ENCODE measurements around the gene FBLN1. TPM values are rescaled to one million over a fixed set of nuclear protein-coding genes. Genes with fewer than 3 reads are reported as not detected.

The FBLN1 gene
- polyA plus RNA-seq, 1 of the 3 experiments (the other 2 are of a cell fraction): 147 TPM

- DNase-seq: no peak
- 91% methylated on average over 1 of the region's 5 CpGs for WGBS (ENCODE audit: low lambda C conversion rate)
- Histone ChIP-seq H3K27ac (ENCODE audit: low read depth in 2 of 2, low read length in 1 of 2) (no peak overlapping the region), H3K4me1 (ENCODE audit: control insufficient read depth in 1 of 2, insufficient read depth in 2 of 2, low read depth in 1 of 2, low read length in 1 of 2) (peaks cover 0 to 2% of the 10 kb centered on the region in 2 experiments; a peak in 1 of 4 replicates), H3K79me2 (ENCODE audit: insufficient read depth) (no peaks in the 10 kb centered on the region), H3F3A (replicated peaks; ENCODE audit: insufficient read depth) (no peaks in the 10 kb centered on the region), H3K27me3 (ENCODE audit: insufficient read depth) (no peaks in the 10 kb centered on the region), H3K4me3 (ENCODE audit: low read depth in 2 of 2, low read length in 1 of 2) (no peak overlapping the region), H3K36me3 (replicated peaks in 1 of 2; ENCODE audit: control insufficient read depth in 1 of 2, insufficient read depth in 2 of 2, low read length in 1 of 2) (peaks cover 0 to 17% of the 10 kb centered on the region in 2 experiments), H3K9ac (no peak overlapping the region), H4K20me1 (ENCODE audit: insufficient read depth) (no peaks in the 10 kb centered on the region), H3K4me2 (no peak overlapping the region), H3K9me3 (no peaks in the 10 kb centered on the region), H2AFZ (ENCODE audit: low read depth) (no peak overlapping the region), H3K9me2 (no peaks in the 10 kb centered on the region)
- TF ChIP-seq REST (IDR thresholded peaks at IDR 0.05; ENCODE audit: low read depth, low read length): no peak
- no peak for TF ChIP-seq RCOR1 (IDR thresholded peaks at IDR 0.05; ENCODE audit: low read length)
- TF ChIP-seq RAD21 (IDR thresholded peaks at IDR 0.05; ENCODE audit: low read length): no peak
- TF ChIP-seq CHD2 (IDR thresholded peaks at IDR 0.05; ENCODE audit: low read length, partially characterized antibody): no peak
- no peak for TF ChIP-seq MAX (IDR thresholded peaks at IDR 0.05; ENCODE audit: low read depth)
- TF ChIP-seq EZH2phosphoT487 (IDR thresholded peaks at IDR 0.05; ENCODE audit: borderline replicate concordance, low read depth): no peak
- no peak for TF ChIP-seq FOXM1 (IDR thresholded peaks at IDR 0.05; ENCODE audit: low read depth)
- TF ChIP-seq ELF1 (IDR thresholded peaks at IDR 0.05): no peak
- TF ChIP-seq USF2 (IDR thresholded peaks at IDR 0.05; ENCODE audit: borderline replicate concordance, low read depth, low read length): no peak
- TF ChIP-seq RXRA (IDR thresholded peaks at IDR 0.05; ENCODE audit: borderline replicate concordance, low read depth): no peak
- TF ChIP-seq TCF12 (IDR thresholded peaks at IDR 0.05): no peak
- no peak for TF ChIP-seq FOXJ3 (CRISPR knock-in tag; IDR thresholded peaks at IDR 0.05)
- TF ChIP-seq MEF2A (IDR thresholded peaks at IDR 0.05; ENCODE audit: borderline replicate concordance, low read depth): no peak
- no peak for TF ChIP-seq IRF3 (IDR thresholded peaks at IDR 0.05; ENCODE audit: low read depth, low read length)
- TF ChIP-seq POLR2AphosphoS5 (IDR thresholded peaks at IDR 0.05; ENCODE audit: low read depth, low read length): no peak
- TF ChIP-seq FOSL2 (IDR thresholded peaks at IDR 0.05; ENCODE audit: borderline replicate concordance, low read depth): no peak
- TF ChIP-seq YY1 (IDR thresholded peaks at IDR 0.05; ENCODE audit: low read depth): no peak
- POLR2A ChIA-PET: no interaction called here
- CTCF ChIA-PET: interaction anchor here (1.2 kb wide), 1 partner anchor 27 kb away, joined by 3 read pairs; no protein-coding TSS in a partner anchor
Observed at GRCh38 chr22:45522462-45522861, 19.8 kb downstream of the FBLN1 start.
